Measurements from ENCODE around the gene RBM19.

The RBM19 gene

DNA sequence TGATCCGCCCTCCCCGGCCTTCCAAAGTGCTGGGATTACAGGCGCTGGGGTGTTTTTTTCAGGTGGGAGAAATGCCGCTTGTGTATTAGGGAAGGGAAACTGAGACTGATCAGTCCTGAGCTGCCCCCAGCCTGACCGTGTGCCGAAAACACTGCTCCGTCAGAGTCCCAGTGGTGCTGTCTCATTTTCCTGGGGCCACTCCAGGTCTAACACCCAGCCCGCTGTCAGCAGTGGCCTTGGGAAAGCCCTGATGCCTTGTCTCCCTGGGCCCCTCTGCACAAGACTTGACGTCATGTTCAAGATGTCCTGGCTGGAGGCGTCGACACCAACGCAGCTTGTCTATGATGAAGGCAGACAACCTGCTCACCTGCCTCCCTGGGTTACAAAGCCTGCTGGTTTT is 165.9 kb downstream of the RBM19 start:
- no peak overlapping the region for H3K4me3 ChIP-seq (ENCODE audit: low read depth, low read length)
- no peak for TF ChIP-seq CTCF (IDR thresholded peaks at IDR 0.05; ENCODE audit: low read depth, low read length)

DNA sequence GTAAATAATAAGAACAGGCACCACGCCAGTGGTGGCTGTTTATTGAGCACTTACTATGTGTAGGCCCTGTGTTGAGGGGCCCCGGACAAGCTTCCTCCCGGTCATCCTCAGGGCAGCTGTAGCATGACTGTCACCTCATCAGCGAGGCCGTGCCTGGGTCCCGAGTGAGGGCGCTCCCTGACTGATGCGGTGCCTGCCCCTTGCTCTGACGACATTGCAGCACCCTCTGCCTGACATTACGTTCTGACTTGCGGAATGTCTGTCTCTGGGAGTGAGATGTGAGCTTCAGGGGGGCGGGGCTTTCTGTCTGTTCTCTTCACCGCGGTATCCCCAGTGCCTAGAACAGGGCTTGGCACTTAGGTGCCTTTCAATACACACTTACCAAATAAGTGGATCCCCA is 167.6 kb downstream of the RBM19 start:
- H3K4me3 ChIP-seq (ENCODE audit: low read depth, low read length): no peak overlapping the region
- TF ChIP-seq CTCF (IDR thresholded peaks at IDR 0.05; ENCODE audit: low read depth, low read length): no peak

DNA sequence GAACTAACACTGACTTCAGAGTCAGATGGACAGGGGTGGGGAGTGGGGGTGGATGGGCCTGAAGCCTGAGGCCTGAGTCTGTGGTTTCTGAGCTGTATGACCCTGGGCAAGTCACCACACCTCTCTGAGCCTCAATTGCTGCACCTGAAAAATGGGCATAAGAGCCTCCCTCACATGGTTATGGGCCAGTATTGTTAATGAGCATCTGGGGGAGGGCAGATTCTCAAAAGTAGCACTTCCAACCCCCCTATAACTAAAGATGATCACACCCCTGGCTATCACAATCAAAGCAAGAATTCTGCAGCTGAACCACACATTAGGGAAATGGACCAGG is 168.6 kb downstream of the RBM19 start:
- no peak for TF ChIP-seq CTCF (IDR thresholded peaks at IDR 0.05; ENCODE audit: low read depth, low read length)
- no peak overlapping the region for H3K4me3 ChIP-seq (ENCODE audit: low read depth, low read length)

DNA sequence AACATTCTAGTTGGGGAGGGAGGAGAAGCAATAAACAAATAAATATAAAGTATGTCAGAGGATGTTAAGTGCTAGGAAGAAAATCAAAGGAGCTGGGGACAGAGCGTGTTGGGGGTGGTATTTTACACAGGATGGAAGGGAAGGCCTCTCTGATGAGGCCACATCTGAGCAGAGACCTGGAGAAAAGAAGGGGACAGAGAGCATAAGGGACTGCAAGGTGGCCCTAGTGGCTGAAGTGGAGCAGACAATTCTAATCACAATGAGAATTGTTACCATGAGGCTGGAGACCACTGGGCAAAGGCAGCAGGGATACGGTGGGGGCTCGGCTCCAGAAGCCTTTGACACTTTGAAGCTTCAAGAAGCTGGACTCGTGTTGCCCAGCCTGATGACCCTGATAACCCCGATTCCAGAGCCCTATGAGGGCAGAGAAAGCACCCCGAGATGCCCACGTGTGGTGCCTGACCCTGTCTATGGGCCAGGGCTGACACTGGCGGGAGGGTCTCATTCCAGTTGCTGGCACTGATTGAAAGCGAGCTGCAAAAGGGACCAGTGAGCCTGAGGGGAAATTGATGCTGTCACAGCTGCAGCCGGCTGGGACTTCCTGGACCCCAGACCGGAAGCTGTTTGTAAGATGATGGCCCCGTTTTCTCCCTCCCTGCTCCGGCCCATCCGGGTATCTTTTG is 169.1 kb downstream of the RBM19 start:
- no peak for TF ChIP-seq CTCF (IDR thresholded peaks at IDR 0.05; ENCODE audit: low read depth, low read length)
- H3K4me3 ChIP-seq (ENCODE audit: low read depth, low read length): no peak overlapping the region

DNA sequence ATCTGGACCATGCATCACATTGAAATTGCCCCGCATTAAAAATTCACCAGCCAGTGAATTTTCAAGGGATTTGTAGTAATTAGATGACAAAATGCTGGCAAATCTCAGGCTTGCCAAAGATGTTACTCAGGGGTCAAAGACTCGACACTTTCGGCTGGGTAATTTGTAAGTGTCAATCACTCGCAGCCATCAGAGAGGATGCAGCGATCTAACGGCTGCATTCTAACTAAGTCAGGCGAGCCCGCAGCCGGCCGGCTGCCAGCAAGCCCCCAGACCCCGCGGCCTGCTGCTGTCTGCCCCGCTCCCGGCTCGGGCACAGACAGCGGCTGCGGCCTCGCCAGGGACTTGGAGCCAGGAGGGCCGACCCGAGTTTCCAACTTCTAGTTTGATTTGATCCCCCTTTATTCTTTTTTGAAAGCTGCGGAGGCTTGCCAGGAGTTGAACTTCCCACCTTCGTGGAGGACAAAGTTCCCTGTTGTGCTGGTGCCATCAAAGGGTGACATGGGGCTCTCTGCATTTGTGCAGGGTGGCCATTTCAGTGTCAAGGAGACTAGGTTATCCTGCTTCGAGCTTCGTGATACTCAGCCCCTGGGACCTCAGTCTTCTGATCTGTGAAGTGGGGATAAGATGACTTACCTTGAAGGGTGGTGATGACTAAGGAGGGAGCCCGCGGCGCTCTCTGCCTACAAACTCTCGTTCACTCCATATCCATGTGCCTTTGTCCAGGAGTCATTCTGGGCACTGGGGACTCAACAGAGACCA is 169.9 kb downstream of the RBM19 start:
- H3K4me3 ChIP-seq (ENCODE audit: low read depth, low read length): no peak overlapping the region
- no peak for TF ChIP-seq CTCF (IDR thresholded peaks at IDR 0.05; ENCODE audit: low read depth, low read length)

- TF ChIP-seq CTCF (IDR thresholded peaks at IDR 0.05; ENCODE audit: low read depth, low read length): no peak
- no peak overlapping the region for H3K4me3 ChIP-seq (ENCODE audit: low read depth, low read length)
These were observed 170.7 kb downstream of the RBM19 start for GRCh38 chr12:113795445-113795844.

DNA sequence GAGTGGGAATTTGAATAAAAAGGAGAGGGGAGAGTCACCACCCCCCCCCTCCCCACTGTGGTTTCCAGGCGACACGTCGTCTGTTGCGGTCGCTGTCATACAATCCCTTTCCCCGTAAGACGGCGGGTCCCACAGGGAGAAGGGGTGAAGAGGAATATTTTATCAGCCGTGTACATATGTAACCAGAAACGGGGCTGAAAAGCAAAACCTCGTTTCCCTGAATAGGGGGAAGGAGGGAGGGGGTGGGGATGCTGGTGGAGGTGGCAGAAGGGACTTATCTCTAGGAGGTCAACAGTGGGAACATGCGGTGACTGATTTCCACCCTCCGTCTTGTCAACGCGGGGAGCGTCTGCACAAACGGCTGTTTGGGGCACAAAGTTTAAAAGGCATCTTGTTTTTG is 171.4 kb downstream of the RBM19 start:
- no peak for TF ChIP-seq CTCF (IDR thresholded peaks at IDR 0.05; ENCODE audit: low read depth, low read length)
- no peak overlapping the region for H3K4me3 ChIP-seq (ENCODE audit: low read depth, low read length)
